SU-DHL-6 (cell line): ENCODE results near the gene GTPBP4.

Experiments used
- EZH2phosphoT487 ChIP-seq: fragments of 200-600 bp; sonication (generic), shearing (Covaris generic); conservative IDR thresholded peaks from 2 replicates; pipeline ENCODE4 v1.6.1; 2018; ENCODE audit warnings: mild to moderate bottlenecking, antibody characterized with exemption, low read length, moderate library complexity, mixed read lengths
- TF ChIP-seq, protein P1 (sequence below): fragments of 200-600 bp; sonication (generic); IDR thresholded peaks from one replicate; pipeline ENCODE4 v1.5.1; 2017; ENCODE audit warnings: antibody characterized with exemption, mild to moderate bottlenecking, low read length, moderate library complexity; ENCODE audit not compliant: insufficient read depth, poor library complexity, severe bottlenecking

DNA sequence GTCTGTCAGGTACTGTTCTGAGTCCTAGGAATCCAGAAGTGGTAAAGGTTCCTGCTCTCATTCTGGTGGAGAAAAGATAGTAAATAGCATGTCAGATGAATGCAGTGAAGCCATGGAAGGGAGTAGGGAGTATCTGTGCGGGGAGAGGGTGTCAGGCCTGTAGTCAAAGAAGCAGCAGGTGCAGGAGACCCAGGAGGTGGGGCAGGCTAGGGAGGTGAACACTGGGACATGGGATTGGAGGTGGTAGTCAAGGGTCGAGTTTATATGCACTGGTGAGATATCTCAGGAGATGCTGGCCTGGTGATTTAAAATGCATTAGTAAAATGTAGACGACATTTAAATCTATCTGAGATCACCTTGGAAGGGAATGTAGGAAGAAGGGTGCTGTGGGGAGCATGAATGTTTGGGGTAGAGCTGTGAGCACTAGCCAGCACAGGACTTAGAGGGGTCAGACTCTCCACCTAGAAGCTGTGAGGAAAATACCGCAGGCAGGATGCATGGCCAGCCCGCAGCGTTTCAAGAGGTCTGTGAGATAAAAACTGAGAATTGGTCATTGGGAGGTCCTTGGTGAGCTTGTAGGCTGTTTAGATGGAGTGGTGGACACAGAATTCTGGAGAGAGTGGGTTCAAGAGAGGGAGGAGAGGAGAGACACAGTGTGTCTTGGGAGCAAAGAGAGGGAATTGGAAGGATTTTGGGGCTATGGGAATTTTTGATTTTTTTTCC lies 6.8 kb downstream of the GTPBP4 start:
- TF ChIP-seq, protein P1, sequence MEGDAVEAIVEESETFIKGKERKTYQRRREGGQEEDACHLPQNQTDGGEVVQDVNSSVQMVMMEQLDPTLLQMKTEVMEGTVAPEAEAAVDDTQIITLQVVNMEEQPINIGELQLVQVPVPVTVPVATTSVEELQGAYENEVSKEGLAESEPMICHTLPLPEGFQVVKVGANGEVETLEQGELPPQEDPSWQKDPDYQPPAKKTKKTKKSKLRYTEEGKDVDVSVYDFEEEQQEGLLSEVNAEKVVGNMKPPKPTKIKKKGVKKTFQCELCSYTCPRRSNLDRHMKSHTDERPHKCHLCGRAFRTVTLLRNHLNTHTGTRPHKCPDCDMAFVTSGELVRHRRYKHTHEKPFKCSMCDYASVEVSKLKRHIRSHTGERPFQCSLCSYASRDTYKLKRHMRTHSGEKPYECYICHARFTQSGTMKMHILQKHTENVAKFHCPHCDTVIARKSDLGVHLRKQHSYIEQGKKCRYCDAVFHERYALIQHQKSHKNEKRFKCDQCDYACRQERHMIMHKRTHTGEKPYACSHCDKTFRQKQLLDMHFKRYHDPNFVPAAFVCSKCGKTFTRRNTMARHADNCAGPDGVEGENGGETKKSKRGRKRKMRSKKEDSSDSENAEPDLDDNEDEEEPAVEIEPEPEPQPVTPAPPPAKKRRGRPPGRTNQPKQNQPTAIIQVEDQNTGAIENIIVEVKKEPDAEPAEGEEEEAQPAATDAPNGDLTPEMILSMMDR = no peak
- no peak for TF ChIP-seq EZH2phosphoT487
